Left lung (tissue), 10 donors: ENCODE results near the gene ZMYND19. TPM values are rescaled to one million over a fixed set of nuclear protein-coding genes. Genes with fewer than 3 reads are reported as not detected.
"Not testable (repeated sequence)": the region's sequence is repeated elsewhere in the genome, so short reads cannot be mapped to it uniquely, and the experiment has no call there.

Experiments
- ATAC-seq: fragments of 200-7000 bp; cut with Tn5 transposase; one replicate; pipeline ENCODE4 v1.9.1; 2020; ENCODE audit warnings: moderate library complexity
- DNase-seq, 4 donors: peaks; one replicate each; pipeline ENCODE4 v3.0.0-alpha.2; 2013 to 2020
- H3K27ac ChIP-seq, 2 donors: fragments of 200-600 bp; sonication (generic) in 1 of 2; one replicate each; pipeline versions ENCODE4 v1.5.0 to v1.8.0; 2020 to 2021
- H3K27me3 ChIP-seq, 2 donors: fragments of 200-600 bp; sonication (generic) in 1 of 2; one replicate each; pipeline versions ENCODE4 v1.5.0 to v1.8.0; 2020 to 2021
- H3K36me3 ChIP-seq, 2 donors: fragments of 200-600 bp; sonication (generic) in 1 of 2; one replicate each; pipeline versions ENCODE4 v1.5.0 to v1.8.0; 2020 to 2021
- H3K4me1 ChIP-seq, 2 donors: fragments of 200-600 bp; one replicate each; pipeline ENCODE4 v1.8.0; 2021
- H3K4me3 ChIP-seq, 2 donors: fragments of 200-600 bp; sonication (generic) in 1 of 2; one replicate each; pipeline versions ENCODE4 v1.5.0 to v1.8.0; 2020 to 2021; ENCODE audit warnings: mild to moderate bottlenecking in 1 of 2
- H3K9me3 ChIP-seq, 2 donors: fragments of 200-600 bp; sonication (generic) in 1 of 2; one replicate each; pipeline versions ENCODE4 v1.5.0 to v1.8.0; 2020 to 2021
- CTCF ChIP-seq, 2 donors: fragments of 200-600 bp; sonication (generic) in 1 of 2; IDR thresholded peaks; one replicate each; pipeline versions ENCODE4 v1.5.0 to v1.8.0; 2021; ENCODE audit warnings: antibody characterized with exemption in 2 of 2
- intact Hi-C, 2 donors: fragments of 100-400 bp; cut with DNase I; formaldehyde crosslinking; loops; one replicate each; pipeline versions ENCODE4 v1.11.2 to v1.14.2; 2022
- polyA plus RNA-seq, 6 donors: library from polyadenylated mRNA; unstranded; fragments of 120-200 nt; gene quantifications; one replicate each; pipeline ENCODE4 v1.2.1, GENCODE V29; 2013; ENCODE audit not compliant: insufficient read length in 6 of 6
- total RNA-seq, 2 donors: library from RNA; stranded (reverse); fragmentation: NEBNext Ultra II Directional; extraction: Animal tissue kit (Norgen Biotek cat#: 25700); gene quantifications; one replicate each; pipeline ENCODE4 v1.2.1, GENCODE V29; 2021
- donor health status: DM: no; HTN: yes; CAD: no.
- donor health status: DM: no; HTN: no; CAD: no.

Gene ZMYND19
- total and polyA plus RNA-seq, 8 donors: 15.3 to 30.5 (median 21.5) TPM

- ATAC-seq: no peak
- H3K4me1 ChIP-seq: peaks cover 3 to 9% of the 10 kb centered on the region in 2 donors
- H3K36me3 ChIP-seq: no peaks in the 10 kb centered on the region
- intact Hi-C loops: no loop called here
- no peak overlapping the region for H3K27ac ChIP-seq
- no peak for DNase-seq
- H3K27me3 ChIP-seq: no peaks in the 10 kb centered on the region
- TF ChIP-seq CTCF (IDR thresholded peaks at IDR 0.05): no peak
- H3K9me3 ChIP-seq: no peaks in the 10 kb centered on the region
- no peak overlapping the region for H3K4me3 ChIP-seq
These were observed 55.2 kb downstream of the ZMYND19 start for GRCh38 chr9:137535120-137535428.

- ATAC-seq: peak; percentile 99
These were observed 55.8 kb downstream of the ZMYND19 start for GRCh38 chr9:137534256-137535119.

GRCh38 chr9:137532891-137533468, 57.3 kb downstream of the ZMYND19 start:
- H3K4me1 ChIP-seq, H3K36me3 ChIP-seq, ATAC-seq, H3K9me3 ChIP-seq, H3K27me3 ChIP-seq, H3K27ac ChIP-seq, intact Hi-C loops, H3K4me3 ChIP-seq, DNase-seq: not testable (repeated sequence)

More at GRCh38 chr9:137534256-137535119, 55.8 kb downstream of the ZMYND19 start:
- no peaks in the 10 kb centered on the region for H3K9me3 ChIP-seq
- H3K36me3 ChIP-seq: no peaks in the 10 kb centered on the region
- no peak overlapping the region for H3K27ac ChIP-seq
- peaks cover 3 to 9% of the 10 kb centered on the region in 2 donors for H3K4me1 ChIP-seq
- TF ChIP-seq CTCF (IDR thresholded peaks at IDR 0.05): peak; percentile 35 to 66
- H3K27me3 ChIP-seq: no peaks in the 10 kb centered on the region
- no peak overlapping the region for H3K4me3 ChIP-seq
- peak in 2 of 4 donors; percentile 36 to 73 for DNase-seq
- intact Hi-C loops: no loop called here

Other genes starting within 250 kb of the ZMYND19 start
- gene EXD3, start 167.3 kb downstream of the ZMYND19 start, total RNA-seq: 10 to 100 TPM; 13.7 to 21.8 TPM
- 10 to 100 TPM; 13.2 to 21.0 (median 16.6) TPM for gene EXD3, start 167.3 kb downstream of the ZMYND19 start, polyA plus RNA-seq
- gene NOXA1, start 167.1 kb downstream of the ZMYND19 start, total RNA-seq: 1 to 10 TPM; 6.1 to 8.7 TPM
- 1 to 10 TPM; 4.5 to 7.3 (median 6.9) TPM for gene NOXA1, start 167.1 kb downstream of the ZMYND19 start, polyA plus RNA-seq
- gene ENTPD8, start 149.2 kb downstream of the ZMYND19 start, total RNA-seq: under 1 TPM in 1 of 2 donors, not detected in 1; 0.15 TPM
- under 1 TPM; 0.33 to 0.68 (median 0.46) TPM for gene ENTPD8, start 149.2 kb downstream of the ZMYND19 start, polyA plus RNA-seq
- gene NSMF, start 131.2 kb downstream of the ZMYND19 start, total RNA-seq: 10 to 100 TPM; 29.5 to 31.4 TPM
- 10 to 100 TPM; 31.7 to 46.5 (median 37.4) TPM for gene NSMF, start 131.2 kb downstream of the ZMYND19 start, polyA plus RNA-seq
- 1 to 10 TPM; 2.9 to 6.3 TPM for gene PNPLA7, start 40.1 kb downstream of the ZMYND19 start, total RNA-seq
- gene PNPLA7, start 40.1 kb downstream of the ZMYND19 start, polyA plus RNA-seq: 1 to 10 TPM; 3.3 to 8.9 (median 4.9) TPM
- gene MRPL41, start 38.6 kb downstream of the ZMYND19 start, total RNA-seq: 10 to 100 TPM; 30.2 to 49.1 TPM
- gene MRPL41, start 38.6 kb downstream of the ZMYND19 start, polyA plus RNA-seq: 10 to 100 TPM; 10.9 to 22.2 (median 15.0) TPM
- 10 to 100 TPM; 25.6 to 26.8 TPM for gene DPH7, start 11.6 kb downstream of the ZMYND19 start, total RNA-seq
- gene DPH7, start 11.6 kb downstream of the ZMYND19 start, polyA plus RNA-seq: 10 to 100 TPM; 43.2 to 69.2 (median 55.6) TPM
- gene ARRDC1, start 15.2 kb upstream of the ZMYND19 start, total RNA-seq: 10 to 100 TPM; 63.6 to 77.3 TPM
- gene ARRDC1, start 15.2 kb upstream of the ZMYND19 start, polyA plus RNA-seq: 10 to 100 TPM; 26.2 to 43.9 (median 31.7) TPM
- 10 to 100 TPM; 71.5 to 79.8 TPM for gene EHMT1, start 28.5 kb upstream of the ZMYND19 start, total RNA-seq
- 10 to 100 TPM; 77.9 to 92.7 (median 85.8) TPM for gene EHMT1, start 28.5 kb upstream of the ZMYND19 start, polyA plus RNA-seq